GM21381 (cell line): ENCODE measurements around the gene SSRP1.
A peak's percentile ranks its signal among the peaks of the same experiment; 100 is the strongest.
"Not testable (repeated sequence)": the region's sequence is repeated elsewhere in the genome, so short reads cannot be mapped to it uniquely, and the experiment has no call there.

ENCODE experiments used
- ATAC-seq: cut with Tn5 transposase; IDR thresholded peaks from one replicate; pipeline ENCODE4 v1.9.1; 2021; ENCODE audit warnings: mild to moderate bottlenecking, moderate library complexity; ENCODE audit not compliant: unreplicated experiment

The SSRP1 gene

GRCh38 chr11:57335343-57336110 is at the start of gene SSRP1:
TSS of gene SSRP1 (minus strand) at chr11:57335892. CDS start at chr11:57335121, 771 bp downstream.
- peak; percentile 98 for ATAC-seq

- no peak for ATAC-seq
Observed at GRCh38 chr11:57380975-57381374, 45.3 kb upstream of the SSRP1 start, which contains the start of gene PRG3. TSS of gene PRG3 (minus strand) at chr11:57381150. CDS start at chr11:57380708, 442 bp downstream.

- no peak for ATAC-seq
Observed at GRCh38 chr11:57379732-57380131, 44.0 kb upstream of the SSRP1 start.

- no peak for ATAC-seq
Observed at GRCh38 chr11:57378186-57378585, 42.5 kb upstream of the SSRP1 start.

- no peak for ATAC-seq
Observed at GRCh38 chr11:57377107-57377506, 41.4 kb upstream of the SSRP1 start.

GRCh38 chr11:57376095-57377090 is 40.7 kb upstream of the SSRP1 start:
- ATAC-seq: no peak

- ATAC-seq: no peak
Observed at GRCh38 chr11:57375490-57375889, 39.8 kb upstream of the SSRP1 start.

GRCh38 chr11:57374966-57375365 is 39.3 kb upstream of the SSRP1 start:
- ATAC-seq: no peak

GRCh38 chr11:57373146-57373545 is 37.5 kb upstream of the SSRP1 start:
- ATAC-seq: no peak

GRCh38 chr11:57370941-57371340 is 35.2 kb upstream of the SSRP1 start:
- no peak for ATAC-seq

GRCh38 chr11:57370251-57370650 is 34.6 kb upstream of the SSRP1 start:
- no peak for ATAC-seq

- no peak for ATAC-seq
Observed at GRCh38 chr11:57368845-57369232, 33.1 kb upstream of the SSRP1 start.

- ATAC-seq: no peak
Observed at GRCh38 chr11:57368106-57368844, 32.6 kb upstream of the SSRP1 start.

GRCh38 chr11:57364851-57365660 is 29.4 kb upstream of the SSRP1 start:
- ATAC-seq: no peak

- no peak for ATAC-seq
Observed at GRCh38 chr11:57363131-57364080, 27.7 kb upstream of the SSRP1 start.

- ATAC-seq: no peak
Observed at GRCh38 chr11:57361926-57362325, 26.2 kb upstream of the SSRP1 start.

- not testable (repeated sequence) for ATAC-seq
Observed at GRCh38 chr11:57361420-57361819, 25.7 kb upstream of the SSRP1 start.

GRCh38 chr11:57360991-57361390 is 25.3 kb upstream of the SSRP1 start:
- no peak for ATAC-seq
